H54 (cell line): ENCODE measurements around the gene RPN1.

ENCODE experiments used
- DNase-seq: peaks from one replicate; pipeline ENCODE4 v3.0.0; 2011; ENCODE audit warnings: low spot score, mixed read lengths; ENCODE audit not compliant: insufficient read length
- FAIRE-seq: peaks from 3 replicates; lab custom pipeline; 2011; peaks lifted over from hg19 to GRCh38; lab: Jason Lieb, UNC
- POLR2A ChIP-seq: IDR thresholded peaks from 2 replicates; pipeline ENCODE4 v1.6.1; 2011; ENCODE audit warnings: low read depth, mild to moderate bottlenecking, low read length

Gene RPN1

DNA sequence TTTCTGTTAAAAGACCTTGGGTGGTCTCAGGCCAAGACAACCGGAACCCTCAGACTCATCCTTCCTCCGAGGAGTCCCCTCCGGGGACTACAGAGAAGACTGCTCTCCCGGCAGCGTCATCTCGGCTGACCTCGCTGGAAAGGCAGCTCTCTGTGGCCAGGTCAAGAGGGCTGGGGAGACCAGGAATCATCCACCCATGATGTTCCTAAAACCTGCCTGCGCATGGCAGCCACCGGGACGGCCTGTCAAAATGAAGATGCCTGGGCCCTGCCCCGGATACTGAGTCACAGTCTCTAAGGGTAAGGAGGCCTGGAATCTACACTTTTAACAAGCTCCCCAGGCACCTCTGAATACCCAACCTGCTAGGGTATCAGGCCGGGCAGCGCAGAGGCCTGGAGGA, 78.6 kb downstream of the RPN1 start:
- DNase-seq (no peak), FAIRE-seq (no peak)
- no peak for TF ChIP-seq POLR2A
